Mucosa of gallbladder (tissue), 1 donor: ENCODE data around the gene SAP30L. TPM values are rescaled to one million over a fixed set of nuclear protein-coding genes. Genes with fewer than 3 reads are reported as not detected.
A peak's percentile ranks its signal among the peaks of the same experiment; 100 is the strongest.

Experiments used
- DNase-seq: peaks from one replicate; pipeline ENCODE4 v3.0.0-alpha.2; 2020; ENCODE audit warnings: low spot score
- total RNA-seq: library from RNA; stranded (reverse); gene quantifications from one replicate; pipeline ENCODE4 v1.2.1, GENCODE V29; 2021
- donor health status: DM: no; HTN: no; CAD: no.

Gene SAP30L
- total RNA-seq, 1 donor from 2014 or later = 54.7 TPM

- DNase-seq = no peak
Observed at GRCh38 chr5:154464438-154464837, 18.6 kb downstream of the SAP30L start.

- DNase-seq = no peak
Observed at GRCh38 chr5:154465169-154465568, 19.4 kb downstream of the SAP30L start.

- DNase-seq = no peak
Observed at GRCh38 chr5:154466147-154466546, 20.4 kb downstream of the SAP30L start.

- DNase-seq = no peak
Observed at GRCh38 chr5:154466671-154467070, 20.9 kb downstream of the SAP30L start.

- DNase-seq = peak; percentile 73
Observed at GRCh38 chr5:154467655-154468354, 22.0 kb downstream of the SAP30L start.

GRCh38 chr5:154470137-154470536, 24.3 kb downstream of the SAP30L start:
- no peak for DNase-seq

- DNase-seq = no peak
Observed at GRCh38 chr5:154470947-154471870, 25.4 kb downstream of the SAP30L start.

- no peak for DNase-seq
Observed at GRCh38 chr5:154472871-154473580, 27.2 kb downstream of the SAP30L start.

- no peak for DNase-seq
Observed at GRCh38 chr5:154473581-154474283, 27.9 kb downstream of the SAP30L start.

GRCh38 chr5:154474396-154475334, 28.9 kb downstream of the SAP30L start:
- DNase-seq = no peak

GRCh38 chr5:154475591-154476353, 30.0 kb downstream of the SAP30L start:
- no peak for DNase-seq

GRCh38 chr5:154476354-154477205, 30.8 kb downstream of the SAP30L start:
- DNase-seq = no peak

GRCh38 chr5:154477382-154478223, 31.8 kb downstream of the SAP30L start:
- DNase-seq = no peak

GRCh38 chr5:154478224-154478565, 32.4 kb downstream of the SAP30L start, which contains the start of gene HAND1:
Gene HAND1, minus strand, starts transcription at chr5:154478227. Its CDS starts 219 bp downstream, at chr5:154478008.
- DNase-seq = no peak

GRCh38 chr5:154478752-154479159, 33.0 kb downstream of the SAP30L start:
- DNase-seq = no peak

GRCh38 chr5:154479160-154479943, 33.6 kb downstream of the SAP30L start:
- DNase-seq = no peak
